Measurements from ENCODE around the gene CASKIN1. TPM values are rescaled to one million over a fixed set of nuclear protein-coding genes. Genes with fewer than 3 reads are reported as not detected.
A peak's percentile ranks its signal among the peaks of the same experiment; 100 is the strongest.

The CASKIN1 gene
- total and polyA plus RNA-seq, 4 donors, result 10.4 to 86.2 (median 56.2) TPM

GRCh38 chr16:2226245-2226793 is 29.9 kb upstream of the CASKIN1 start:
- Histone ChIP-seq H3K27me3 (ENCODE audit: control insufficient read depth, insufficient read depth, low read length) (no peaks in the 10 kb centered on the region), H3K27ac (ENCODE audit: low read depth, low read length) (no peak overlapping the region), H3K4me3 (ENCODE audit: low read depth, low read length) (no peak overlapping the region), H3K36me3 (ENCODE audit: control insufficient read depth, insufficient read depth, low read length) (peaks cover 58% of the 10 kb centered on the region), H3K4me1 (ENCODE audit: control insufficient read depth, insufficient read depth, low read length) (peaks cover 22% of the 10 kb centered on the region), H3K9me3 (ENCODE audit: control insufficient read depth, insufficient read depth, low read length) (no peaks in the 10 kb centered on the region)
- WGBS (ENCODE audit: insufficient coverage), result 85% methylated on average over 6 of the region's 9 CpGs
- DNase-seq (ENCODE audit: low read depth in 4 of 6, low spot score in 6 of 6), result no peak

- H3K27me3 ChIP-seq (ENCODE audit: control insufficient read depth, insufficient read depth, low read length), result no peaks in the 10 kb centered on the region
- H3K36me3 ChIP-seq (ENCODE audit: control insufficient read depth, insufficient read depth, low read length), result peaks cover 35% of the 10 kb centered on the region
- peak in 2 of 6 donors; percentile 26 to 54 for DNase-seq (ENCODE audit: low read depth in 4 of 6, low spot score in 6 of 6)
- H3K4me3 ChIP-seq (ENCODE audit: low read depth, low read length), result peak overlapping the region; percentile 82
- peak overlapping the region; percentile 84 for H3K27ac ChIP-seq (ENCODE audit: low read depth, low read length)
- no peaks in the 10 kb centered on the region for H3K9me3 ChIP-seq (ENCODE audit: control insufficient read depth, insufficient read depth, low read length)
- H3K4me1 ChIP-seq (ENCODE audit: control insufficient read depth, insufficient read depth, low read length), result peaks cover 22% of the 10 kb centered on the region
- WGBS (ENCODE audit: insufficient coverage), result 3% methylated on average over 20 of the region's 22 CpGs
Measured at GRCh38 chr16:2223942-2224486, 27.6 kb upstream of the CASKIN1 start.

DNA sequence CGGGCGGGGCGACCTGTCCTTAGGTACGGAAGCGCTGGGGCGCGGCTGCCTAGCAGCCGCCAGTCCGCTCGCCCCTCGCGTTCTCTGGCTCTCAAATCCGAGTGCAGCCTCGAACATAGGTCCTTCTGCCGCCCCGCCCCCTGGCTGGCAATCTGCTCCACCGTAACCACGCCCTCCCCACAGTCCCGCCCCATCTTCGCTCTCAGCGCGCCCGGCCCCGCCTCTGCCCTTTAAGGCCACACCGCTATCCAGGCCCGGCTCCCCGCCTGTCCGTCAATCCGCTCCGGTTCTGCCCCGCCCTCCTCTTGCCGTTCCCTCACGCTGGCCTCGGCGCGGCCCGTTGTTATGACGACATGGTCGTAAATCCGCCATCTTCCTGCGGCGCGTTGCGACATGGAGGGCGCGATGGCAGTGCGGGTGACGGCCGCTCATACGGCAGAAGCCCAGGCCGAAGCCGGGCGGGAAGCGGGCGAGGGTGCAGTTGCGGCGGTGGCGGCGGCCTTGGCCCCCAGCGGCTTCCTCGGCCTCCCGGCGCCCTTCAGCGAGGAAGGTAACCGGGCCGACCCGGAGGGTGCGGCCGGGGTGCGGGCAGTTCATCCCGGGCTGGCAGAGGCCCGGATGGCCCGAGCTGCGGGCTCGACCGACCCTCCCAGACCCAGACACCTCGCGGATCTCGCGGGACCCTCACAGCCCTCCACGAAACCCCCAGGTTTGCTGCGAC is 27.0 kb upstream of the CASKIN1 start, which contains the start of gene E4F1:
Gene E4F1 (plus strand): TSS at position 371 of the 721 bp plus-strand sequence. CDS start 23 bp downstream, at position 394.
- H3K9me3 ChIP-seq (ENCODE audit: control insufficient read depth, insufficient read depth, low read length), result no peaks in the 10 kb centered on the region
- H3K4me1 ChIP-seq (ENCODE audit: control insufficient read depth, insufficient read depth, low read length), result peaks cover 22% of the 10 kb centered on the region
- peaks cover 28% of the 10 kb centered on the region for H3K36me3 ChIP-seq (ENCODE audit: control insufficient read depth, insufficient read depth, low read length)
- H3K27me3 ChIP-seq (ENCODE audit: control insufficient read depth, insufficient read depth, low read length), result no peaks in the 10 kb centered on the region
- peak; percentile 89 to 99 (median 98) for DNase-seq (ENCODE audit: low read depth in 4 of 6, low spot score in 6 of 6)
- 0% methylated on average over 82 of the region's 82 CpGs for WGBS (ENCODE audit: insufficient coverage)
- H3K27ac ChIP-seq (ENCODE audit: low read depth, low read length), result peak within 1 kb of the TSS; percentile 90
- peak within 1 kb of the TSS; percentile 82 for H3K4me3 ChIP-seq (ENCODE audit: low read depth, low read length)

DNA sequence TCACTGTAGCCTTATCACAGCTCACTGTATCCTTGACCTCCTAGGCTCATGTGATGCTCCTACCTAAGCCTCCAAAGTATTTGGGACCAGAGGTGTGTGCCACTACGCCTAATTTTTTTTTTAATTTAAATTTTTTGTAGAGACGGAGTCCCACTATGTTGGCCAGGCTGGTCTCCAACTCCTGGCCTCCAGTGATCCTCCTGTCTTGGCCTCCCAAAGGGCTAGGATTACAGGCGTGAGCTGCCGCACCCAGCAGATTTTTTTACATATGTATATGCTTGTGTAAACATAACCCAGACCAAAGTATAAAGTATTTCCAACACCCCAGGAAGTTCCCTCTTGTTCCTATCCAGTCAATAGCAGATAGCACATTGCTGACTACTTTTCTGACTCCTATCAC is 19.9 kb upstream of the CASKIN1 start:
- no peaks in the 10 kb centered on the region for H3K27me3 ChIP-seq (ENCODE audit: control insufficient read depth, insufficient read depth, low read length)
- WGBS (ENCODE audit: insufficient coverage), result 100% methylated on average over 2 of the region's 4 CpGs
- no peak for DNase-seq (ENCODE audit: low read depth in 4 of 6, low spot score in 6 of 6)
- H3K4me3 ChIP-seq (ENCODE audit: low read depth, low read length), result no peak overlapping the region
- peaks cover 20% of the 10 kb centered on the region for H3K36me3 ChIP-seq (ENCODE audit: control insufficient read depth, insufficient read depth, low read length)
- H3K9me3 ChIP-seq (ENCODE audit: control insufficient read depth, insufficient read depth, low read length), result no peaks in the 10 kb centered on the region
- peaks cover 26% of the 10 kb centered on the region for H3K4me1 ChIP-seq (ENCODE audit: control insufficient read depth, insufficient read depth, low read length)
- no peak overlapping the region for H3K27ac ChIP-seq (ENCODE audit: low read depth, low read length)

DNA sequence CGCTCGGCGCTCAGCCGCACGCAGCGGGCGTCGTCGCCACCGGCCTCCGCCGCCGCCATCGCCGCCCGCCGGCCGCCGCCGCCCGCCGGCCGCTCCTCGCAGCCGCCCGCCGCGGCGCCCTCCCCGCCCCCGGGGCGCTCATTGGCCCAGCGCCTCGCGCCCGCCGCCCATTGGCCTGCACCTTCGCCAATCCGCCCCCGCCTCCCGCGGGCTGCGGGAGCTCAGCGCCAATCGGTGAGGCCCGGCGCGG is 18.2 kb upstream of the CASKIN1 start, which contains the start of gene PGP:
Gene PGP (minus strand): TSS at position 122 of the 250 bp plus-strand sequence. CDS start 63 bp downstream, at position 59.
- no peaks in the 10 kb centered on the region for H3K27me3 ChIP-seq (ENCODE audit: control insufficient read depth, insufficient read depth, low read length)
- peak within 1 kb of the TSS; percentile 91 for H3K27ac ChIP-seq (ENCODE audit: low read depth, low read length)
- peaks cover 35% of the 10 kb centered on the region for H3K4me1 ChIP-seq (ENCODE audit: control insufficient read depth, insufficient read depth, low read length)
- peak in 1 of 6 donors; percentile 93 for DNase-seq (ENCODE audit: low read depth in 4 of 6, low spot score in 6 of 6)
- H3K36me3 ChIP-seq (ENCODE audit: control insufficient read depth, insufficient read depth, low read length), result peaks cover 37% of the 10 kb centered on the region
- H3K9me3 ChIP-seq (ENCODE audit: control insufficient read depth, insufficient read depth, low read length), result no peaks in the 10 kb centered on the region
- 0% methylated on average over 48 of the region's 48 CpGs for WGBS (ENCODE audit: insufficient coverage)
- H3K4me3 ChIP-seq (ENCODE audit: low read depth, low read length), result peak within 1 kb of the TSS; percentile 59

- Histone ChIP-seq H3K27ac (ENCODE audit: low read depth, low read length) (no peak overlapping the region), H3K27me3 (ENCODE audit: control insufficient read depth, insufficient read depth, low read length) (no peaks in the 10 kb centered on the region), H3K4me1 (ENCODE audit: control insufficient read depth, insufficient read depth, low read length) (peaks cover 35% of the 10 kb centered on the region), H3K4me3 (ENCODE audit: low read depth, low read length) (peak overlapping the region; percentile 44), H3K36me3 (ENCODE audit: control insufficient read depth, insufficient read depth, low read length) (peaks cover 42% of the 10 kb centered on the region), H3K9me3 (ENCODE audit: control insufficient read depth, insufficient read depth, low read length) (no peaks in the 10 kb centered on the region)
- under 1% methylated on average over 98 of the region's 98 CpGs for WGBS (ENCODE audit: insufficient coverage)
- DNase-seq (ENCODE audit: low read depth in 4 of 6, low spot score in 6 of 6), result no peak
Measured at GRCh38 chr16:2213817-2214718, 17.7 kb upstream of the CASKIN1 start.

- peaks cover 40% of the 10 kb centered on the region for H3K4me1 ChIP-seq (ENCODE audit: control insufficient read depth, insufficient read depth, low read length)
- 80% methylated on average over 18 of the region's 19 CpGs for WGBS (ENCODE audit: insufficient coverage)
- no peak for DNase-seq (ENCODE audit: low read depth in 4 of 6, low spot score in 6 of 6)
- no peaks in the 10 kb centered on the region for H3K9me3 ChIP-seq (ENCODE audit: control insufficient read depth, insufficient read depth, low read length)
- H3K27ac ChIP-seq (ENCODE audit: low read depth, low read length), result no peak overlapping the region
- H3K36me3 ChIP-seq (ENCODE audit: control insufficient read depth, insufficient read depth, low read length), result peaks cover 57% of the 10 kb centered on the region
- no peaks in the 10 kb centered on the region for H3K27me3 ChIP-seq (ENCODE audit: control insufficient read depth, insufficient read depth, low read length)
- peak overlapping the region; percentile 44 for H3K4me3 ChIP-seq (ENCODE audit: low read depth, low read length)
Measured at GRCh38 chr16:2212362-2213324, 16.2 kb upstream of the CASKIN1 start.

- H3K27ac ChIP-seq (ENCODE audit: low read depth, low read length), result no peak overlapping the region
- no peaks in the 10 kb centered on the region for H3K27me3 ChIP-seq (ENCODE audit: control insufficient read depth, insufficient read depth, low read length)
- peaks cover 64% of the 10 kb centered on the region for H3K36me3 ChIP-seq (ENCODE audit: control insufficient read depth, insufficient read depth, low read length)
- 84% methylated on average over 8 of the region's 11 CpGs for WGBS (ENCODE audit: insufficient coverage)
- H3K4me3 ChIP-seq (ENCODE audit: low read depth, low read length), result no peak overlapping the region
- no peak for DNase-seq (ENCODE audit: low read depth in 4 of 6, low spot score in 6 of 6)
- no peaks in the 10 kb centered on the region for H3K9me3 ChIP-seq (ENCODE audit: control insufficient read depth, insufficient read depth, low read length)
- peaks cover 43% of the 10 kb centered on the region for H3K4me1 ChIP-seq (ENCODE audit: control insufficient read depth, insufficient read depth, low read length)
Measured at GRCh38 chr16:2211923-2212347, 15.5 kb upstream of the CASKIN1 start.

Data from spinal cord (tissue), 10 donors.